Measurements from ENCODE around the gene MRPL49. TPM values are rescaled to one million over a fixed set of nuclear protein-coding genes. Genes with fewer than 3 reads are reported as not detected.

Gene MRPL49
- total and polyA plus RNA-seq, 9 donors = 47.1 to 106 (median 53.4) TPM

- intact Hi-C loops (cut with DNase I) = no loop called here
- Histone ChIP-seq H3K27me3 (no peaks in the 10 kb centered on the region), H3K27ac (no peak overlapping the region), H3K36me3 (no peaks in the 10 kb centered on the region), H3K4me1 (ENCODE audit: insufficient read depth) (no peaks in the 10 kb centered on the region), H3K9me3 (no peaks in the 10 kb centered on the region), H3K4me3 (no peak overlapping the region)
- 90 to 93% (median 91%) methylated on average over 4 of the region's 4 CpGs for WGBS, 3 donors
- DNase-seq = no peak
- no peak for TF ChIP-seq CTCF (IDR thresholded peaks at IDR 0.05)
- no peak for TF ChIP-seq POLR2A (IDR thresholded peaks at IDR 0.05)
- TF ChIP-seq EP300 (IDR thresholded peaks at IDR 0.05) = no peak
Observed at GRCh38 chr11:65090628-65091027, 31.5 kb upstream of the MRPL49 start.

GRCh38 chr11:65095427-65095826 lies 26.7 kb upstream of the MRPL49 start:
- Histone ChIP-seq H3K4me3 (no peak overlapping the region), H3K9me3 (no peaks in the 10 kb centered on the region), H3K36me3 (no peaks in the 10 kb centered on the region), H3K27ac (peak overlapping the region; percentile 60 to 86), H3K27me3 (no peaks in the 10 kb centered on the region), H3K4me1 (ENCODE audit: insufficient read depth) (peaks cover 8% of the 10 kb centered on the region)
- DNase-seq = peak in 2 of 5 donors; percentile 46 to 49
- WGBS, 3 donors = 68 to 79% (median 70%) methylated on average over 22 of the region's 22 CpGs
- intact Hi-C loops (cut with DNase I) = loop anchor here in 2 of 4 donors (5.0 kb wide), 3 partner anchors 68 to 83 kb away; partner anchors contain the start of genes ARL2 (in 1 of the 2) and SNX15 (in 1 of the 2)
- no peak for TF ChIP-seq POLR2A (IDR thresholded peaks at IDR 0.05)
- no peak for TF ChIP-seq EP300 (IDR thresholded peaks at IDR 0.05)
- no peak for TF ChIP-seq CTCF (IDR thresholded peaks at IDR 0.05)

- WGBS, 3 donors = 0% methylated on average over 48 to 52 of the region's 52 CpGs
Observed at GRCh38 chr11:65095974-65096806, 25.9 kb upstream of the MRPL49 start, which contains the start of gene VPS51. VPS51 (plus strand) TSS chr11:65096214; CDS start chr11:65096251, 37 bp downstream.

More at GRCh38 chr11:65095974-65096806, 25.9 kb upstream of the MRPL49 start, which contains the start of gene VPS51:
- Histone ChIP-seq H3K36me3 (no peaks in the 10 kb centered on the region), H3K27ac (peak within 1 kb of the TSS; percentile 60 to 86), H3K4me1 (ENCODE audit: insufficient read depth) (peaks cover 8% of the 10 kb centered on the region), H3K4me3 (peak within 1 kb of the TSS; percentile 91), H3K27me3 (no peaks in the 10 kb centered on the region), H3K9me3 (no peaks in the 10 kb centered on the region)
- peak; percentile 84 to 90 (median 88) for DNase-seq
- TF ChIP-seq POLR2A (IDR thresholded peaks at IDR 0.05) (peak; percentile 78), CTCF (IDR thresholded peaks at IDR 0.05) (peak in 1 of 3 donors; percentile 50), EP300 (IDR thresholded peaks at IDR 0.05) (no peak)
- intact Hi-C loops (cut with DNase I) = loop anchor here in 2 of 4 donors (5.0 kb wide), 3 partner anchors 69 to 84 kb away; partner anchors contain the start of genes ARL2 (in 1 of the 2) and SNX15 (in 1 of the 2)

Data from ovary (tissue), 9 donors.